Measurements from ENCODE around the gene LIMK1.
A peak's percentile ranks its signal among the peaks of the same experiment; 100 is the strongest.

LIMK1 gene

DNA sequence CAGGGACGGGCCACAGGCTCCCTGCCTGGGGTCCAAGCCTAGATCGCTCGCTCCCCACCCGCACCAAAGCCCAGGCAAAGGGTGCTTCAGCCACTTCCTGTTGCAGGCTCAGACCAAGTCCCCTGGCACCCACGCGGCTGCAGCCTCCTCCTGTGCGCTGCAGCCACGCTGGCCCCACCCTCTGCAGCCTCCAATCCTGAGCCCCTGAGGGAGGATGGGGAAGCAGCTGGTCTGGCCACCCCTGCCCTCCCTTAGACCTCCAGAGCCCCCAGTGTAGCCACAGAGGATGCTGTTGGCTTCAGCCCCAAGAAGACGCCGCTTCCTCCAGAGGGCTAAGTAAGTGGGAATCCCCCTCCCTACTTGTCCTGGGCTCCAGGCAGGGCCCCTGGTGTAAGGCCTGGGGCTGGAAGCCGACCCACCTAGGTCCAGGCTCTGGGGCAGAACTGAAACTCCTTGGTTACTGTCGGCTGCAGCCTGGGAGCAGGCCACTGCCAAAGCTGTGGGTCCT, 9.4 kb downstream of the LIMK1 start:
- Histone ChIP-seq H3K36me3 (no peaks in the 10 kb centered on the region), H3K9me3 (no peaks in the 10 kb centered on the region), H3K27ac (peak overlapping the region; percentile 77), H3K27me3 (no peaks in the 10 kb centered on the region), H3K4me1 (ENCODE audit: control insufficient read depth in 1 of 2, insufficient read depth in 1 of 2, low read depth in 1 of 2, low read length in 1 of 2) (peaks cover 28% of the 10 kb centered on the region in 2 experiments), H3K4me3 (ENCODE audit: low read depth in 1 of 2, low read length in 1 of 2) (no peak overlapping the region)
- TF ChIP-seq, protein P1, sequence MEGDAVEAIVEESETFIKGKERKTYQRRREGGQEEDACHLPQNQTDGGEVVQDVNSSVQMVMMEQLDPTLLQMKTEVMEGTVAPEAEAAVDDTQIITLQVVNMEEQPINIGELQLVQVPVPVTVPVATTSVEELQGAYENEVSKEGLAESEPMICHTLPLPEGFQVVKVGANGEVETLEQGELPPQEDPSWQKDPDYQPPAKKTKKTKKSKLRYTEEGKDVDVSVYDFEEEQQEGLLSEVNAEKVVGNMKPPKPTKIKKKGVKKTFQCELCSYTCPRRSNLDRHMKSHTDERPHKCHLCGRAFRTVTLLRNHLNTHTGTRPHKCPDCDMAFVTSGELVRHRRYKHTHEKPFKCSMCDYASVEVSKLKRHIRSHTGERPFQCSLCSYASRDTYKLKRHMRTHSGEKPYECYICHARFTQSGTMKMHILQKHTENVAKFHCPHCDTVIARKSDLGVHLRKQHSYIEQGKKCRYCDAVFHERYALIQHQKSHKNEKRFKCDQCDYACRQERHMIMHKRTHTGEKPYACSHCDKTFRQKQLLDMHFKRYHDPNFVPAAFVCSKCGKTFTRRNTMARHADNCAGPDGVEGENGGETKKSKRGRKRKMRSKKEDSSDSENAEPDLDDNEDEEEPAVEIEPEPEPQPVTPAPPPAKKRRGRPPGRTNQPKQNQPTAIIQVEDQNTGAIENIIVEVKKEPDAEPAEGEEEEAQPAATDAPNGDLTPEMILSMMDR (IDR thresholded peaks at IDR 0.05) = no peak

DNA sequence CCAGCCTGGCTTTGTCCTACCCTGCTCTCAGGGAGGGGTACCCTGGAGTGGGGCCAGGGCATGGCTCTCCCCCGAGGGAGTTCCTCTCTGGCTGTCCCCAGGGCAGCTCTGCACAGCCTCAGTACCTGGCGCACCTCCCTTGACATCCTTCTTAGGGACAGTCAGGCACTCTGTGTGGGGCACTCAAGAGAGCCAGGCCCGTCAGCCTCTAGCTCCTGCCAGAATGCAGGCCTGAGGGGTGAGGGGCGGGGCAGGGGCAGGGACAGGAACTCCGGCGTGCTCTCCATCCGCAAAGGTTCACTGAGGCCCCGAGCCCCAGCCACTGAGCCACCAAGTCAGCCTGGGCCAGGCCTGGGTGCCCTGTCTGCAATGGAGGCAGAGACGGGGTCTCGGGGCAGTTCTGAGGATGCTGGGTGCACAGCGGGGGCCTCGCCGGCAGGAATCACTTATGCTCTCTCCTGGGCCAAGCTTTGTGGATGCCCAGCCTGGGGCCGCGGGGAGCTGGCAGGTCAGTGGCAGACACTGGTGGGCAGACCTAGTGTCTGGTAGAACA, 10.1 kb downstream of the LIMK1 start:
- Histone ChIP-seq H3K9me3 (no peaks in the 10 kb centered on the region), H3K27ac (peak overlapping the region; percentile 77), H3K36me3 (no peaks in the 10 kb centered on the region), H3K4me1 (ENCODE audit: control insufficient read depth in 1 of 2, insufficient read depth in 1 of 2, low read depth in 1 of 2, low read length in 1 of 2) (peaks cover 28% of the 10 kb centered on the region in 2 experiments), H3K4me3 (ENCODE audit: low read depth in 1 of 2, low read length in 1 of 2) (peak overlapping the region; percentile 68 to 83), H3K27me3 (no peaks in the 10 kb centered on the region)
- TF ChIP-seq, protein P1 (IDR thresholded peaks at IDR 0.05) = no peak

DNA sequence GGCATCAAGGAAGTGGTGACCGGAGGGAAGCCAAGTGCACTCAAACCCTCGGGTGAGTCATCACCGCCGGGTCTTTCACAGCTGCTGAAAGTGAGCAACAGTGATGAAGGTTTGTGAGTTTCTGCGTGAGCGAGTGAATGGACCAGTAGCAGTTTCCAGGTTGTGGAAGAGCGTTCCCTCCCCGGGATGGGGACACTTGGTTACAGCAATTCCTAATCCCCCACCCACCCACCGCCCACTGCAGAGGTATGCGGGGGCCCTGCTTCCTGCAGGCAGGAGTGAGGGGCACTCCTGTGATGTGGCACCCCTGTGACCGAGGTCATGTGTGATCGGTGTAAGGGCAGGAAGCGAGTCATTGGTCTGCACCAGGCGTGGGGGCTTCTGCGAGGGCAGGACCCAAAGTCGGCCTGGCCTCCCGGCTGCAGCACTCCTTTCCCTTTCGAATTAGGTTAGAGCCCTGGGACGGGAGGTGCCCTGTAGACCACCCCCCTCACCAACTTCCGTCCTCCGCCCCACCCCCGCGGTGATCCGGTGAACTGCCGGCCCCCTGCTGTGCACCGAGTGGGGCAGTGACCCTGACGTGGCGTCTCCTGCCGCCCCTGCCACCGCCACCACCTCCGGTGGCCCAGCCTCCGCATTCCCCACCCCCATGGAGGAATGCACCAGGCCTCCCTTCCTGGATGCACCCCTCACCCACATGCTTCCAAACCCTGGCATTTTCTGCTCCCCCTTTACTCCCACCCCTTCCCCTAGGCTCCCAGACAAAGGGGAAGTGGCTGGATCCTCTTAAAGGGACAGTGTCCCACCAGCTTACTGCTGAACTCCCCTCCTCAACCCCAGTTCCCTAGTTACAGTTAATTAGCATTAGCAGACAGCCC, 10.9 kb downstream of the LIMK1 start:
- Histone ChIP-seq H3K27me3 (no peaks in the 10 kb centered on the region), H3K36me3 (no peaks in the 10 kb centered on the region), H3K4me1 (ENCODE audit: control insufficient read depth in 1 of 2, insufficient read depth in 1 of 2, low read depth in 1 of 2, low read length in 1 of 2) (peaks cover 28% of the 10 kb centered on the region in 2 experiments), H3K9me3 (no peaks in the 10 kb centered on the region), H3K4me3 (ENCODE audit: low read depth in 1 of 2, low read length in 1 of 2) (peak overlapping the region; percentile 68 to 83), H3K27ac (peak overlapping the region; percentile 77)
- TF ChIP-seq, protein P1 (IDR thresholded peaks at IDR 0.05) = no peak

DNA sequence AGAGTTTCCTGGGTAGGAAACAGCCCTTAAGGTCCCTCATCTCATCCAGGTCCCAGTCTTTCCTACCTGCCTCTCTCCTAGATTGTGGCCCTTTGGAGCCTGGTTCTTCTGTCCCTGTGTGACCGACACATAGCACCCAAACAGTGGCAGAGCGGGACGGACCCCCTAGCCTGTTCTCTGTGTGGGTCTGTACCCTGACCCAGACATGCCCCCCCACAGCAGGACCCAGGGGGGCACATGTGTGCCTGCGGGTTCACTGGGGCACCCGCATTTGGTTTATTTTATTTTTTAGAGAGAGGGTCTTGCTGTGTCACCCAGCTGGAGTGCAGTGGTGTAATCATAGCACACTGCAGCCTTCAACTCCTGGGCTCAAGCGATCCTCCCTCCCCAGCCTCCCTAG, 11.5 kb downstream of the LIMK1 start:
- peaks cover 28% of the 10 kb centered on the region in 2 experiments for H3K4me1 ChIP-seq (ENCODE audit: control insufficient read depth in 1 of 2, insufficient read depth in 1 of 2, low read depth in 1 of 2, low read length in 1 of 2)
- H3K27me3 ChIP-seq = no peaks in the 10 kb centered on the region
- H3K4me3 ChIP-seq (ENCODE audit: low read depth in 1 of 2, low read length in 1 of 2) = peak overlapping the region; percentile 68 to 83
- H3K9me3 ChIP-seq = no peaks in the 10 kb centered on the region
- TF ChIP-seq, protein P1 (IDR thresholded peaks at IDR 0.05) = no peak
- no peaks in the 10 kb centered on the region for H3K36me3 ChIP-seq
- peak overlapping the region; percentile 77 for H3K27ac ChIP-seq

DNA sequence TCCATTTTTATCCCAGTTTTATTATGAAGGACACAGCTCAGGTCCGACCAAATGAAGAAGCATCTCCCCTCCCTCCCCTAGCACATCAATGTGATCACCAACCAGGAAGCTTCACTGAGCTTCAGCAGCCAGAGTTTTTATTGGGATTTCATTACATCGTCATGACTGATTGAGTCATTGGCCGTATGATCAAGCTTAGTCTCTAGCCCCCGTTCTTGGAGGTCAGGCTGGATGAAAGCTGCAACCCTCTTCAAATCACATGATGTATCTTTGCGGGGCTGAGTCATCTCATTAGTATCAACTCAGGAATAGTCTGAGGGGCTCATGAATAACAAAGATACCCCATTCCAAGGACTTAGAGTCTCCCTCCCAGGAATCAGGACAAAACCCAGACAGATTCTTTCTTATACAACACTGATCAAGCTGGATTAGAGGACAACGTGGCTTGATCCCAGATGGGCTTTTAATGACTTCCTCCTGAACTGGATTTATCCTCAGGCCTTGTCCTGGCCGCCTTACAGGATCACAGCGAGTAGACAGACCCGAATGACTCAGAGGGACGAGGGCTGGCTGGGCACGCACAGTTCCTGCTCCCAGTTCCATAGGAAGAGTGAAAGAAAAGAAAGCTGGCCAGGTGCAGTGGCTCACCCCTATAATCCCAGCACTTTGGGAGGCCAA, 14.5 kb downstream of the LIMK1 start:
- no peak overlapping the region for H3K4me3 ChIP-seq (ENCODE audit: low read depth in 1 of 2, low read length in 1 of 2)
- TF ChIP-seq, protein P1 (IDR thresholded peaks at IDR 0.05) = no peak
- no peaks in the 10 kb centered on the region for H3K36me3 ChIP-seq
- H3K4me1 ChIP-seq (ENCODE audit: control insufficient read depth in 1 of 2, insufficient read depth in 1 of 2, low read depth in 1 of 2, low read length in 1 of 2) = peaks cover 20 to 21% of the 10 kb centered on the region in 2 experiments
- no peak overlapping the region for H3K27ac ChIP-seq
- H3K27me3 ChIP-seq = no peaks in the 10 kb centered on the region
- no peaks in the 10 kb centered on the region for H3K9me3 ChIP-seq

All from neutrophil (primary cell).